Muscle layer of duodenum (tissue), 2 donors: ENCODE measurements around the gene MCF2L.

Experiments used
- H3K27ac ChIP-seq: one replicate; pipeline ENCODE4 v1.7.0; 2013; ENCODE audit warnings: mild to moderate bottlenecking, low read length
- H3K27me3 ChIP-seq: one replicate; pipeline ENCODE4 v1.7.0; 2013; ENCODE audit warnings: low read depth, mild to moderate bottlenecking, control low read depth, low read length
- H3K36me3 ChIP-seq, 2 donors: one replicate each; pipeline ENCODE4 v1.7.0; 2013; ENCODE audit warnings: low read length in 2 of 2, control low read depth in 1 of 2, mild to moderate bottlenecking in 1 of 2; ENCODE audit not compliant: insufficient read depth in 2 of 2, control insufficient read depth in 1 of 2
- H3K4me1 ChIP-seq, 2 donors: one replicate each; pipeline ENCODE4 v1.7.0; 2013; ENCODE audit warnings: low read length in 2 of 2, mild to moderate bottlenecking in 2 of 2, control low read depth in 1 of 2, moderate library complexity in 1 of 2; ENCODE audit not compliant: insufficient read depth in 2 of 2, control insufficient read depth in 1 of 2
- H3K4me3 ChIP-seq, 2 donors: one replicate each; pipeline ENCODE4 v1.7.0; 2013; ENCODE audit warnings: low read length in 2 of 2, low read depth in 1 of 2, mild to moderate bottlenecking in 1 of 2
- H3K9me3 ChIP-seq, 2 donors: one replicate each; pipeline ENCODE4 v1.7.0; 2013; ENCODE audit warnings: low read length in 2 of 2, control low read depth in 1 of 2, mild to moderate bottlenecking in 1 of 2; ENCODE audit not compliant: control insufficient read depth in 1 of 2
- donor health status: healthy.

Gene MCF2L

DNA sequence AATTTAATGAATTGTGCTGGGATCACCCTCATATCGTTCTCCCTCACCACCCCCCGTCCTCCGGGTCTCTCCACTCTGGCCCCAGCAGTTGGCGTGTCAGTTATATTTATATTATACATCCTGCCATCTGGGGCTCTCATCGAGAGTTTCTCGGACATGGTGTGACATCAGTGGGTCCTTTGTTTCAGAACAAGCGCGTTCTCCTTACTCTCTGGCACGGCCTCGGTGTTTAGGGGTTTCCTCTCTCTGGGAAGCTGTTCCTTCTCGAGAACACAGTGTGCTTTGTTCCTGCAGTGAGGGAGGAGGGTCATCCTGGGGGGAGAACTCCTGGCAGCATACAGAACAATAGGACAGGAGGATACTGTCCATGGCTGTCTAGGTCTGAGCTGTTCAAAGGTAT lies 9.8 kb upstream of the MCF2L start:
- H3K9me3 ChIP-seq: no peaks in the 10 kb centered on the region
- H3K27me3 ChIP-seq: no peaks in the 10 kb centered on the region
- no peak overlapping the region for H3K27ac ChIP-seq
- H3K36me3 ChIP-seq: no peaks in the 10 kb centered on the region
- H3K4me3 ChIP-seq: no peak overlapping the region
- H3K4me1 ChIP-seq: no peaks in the 10 kb centered on the region

DNA sequence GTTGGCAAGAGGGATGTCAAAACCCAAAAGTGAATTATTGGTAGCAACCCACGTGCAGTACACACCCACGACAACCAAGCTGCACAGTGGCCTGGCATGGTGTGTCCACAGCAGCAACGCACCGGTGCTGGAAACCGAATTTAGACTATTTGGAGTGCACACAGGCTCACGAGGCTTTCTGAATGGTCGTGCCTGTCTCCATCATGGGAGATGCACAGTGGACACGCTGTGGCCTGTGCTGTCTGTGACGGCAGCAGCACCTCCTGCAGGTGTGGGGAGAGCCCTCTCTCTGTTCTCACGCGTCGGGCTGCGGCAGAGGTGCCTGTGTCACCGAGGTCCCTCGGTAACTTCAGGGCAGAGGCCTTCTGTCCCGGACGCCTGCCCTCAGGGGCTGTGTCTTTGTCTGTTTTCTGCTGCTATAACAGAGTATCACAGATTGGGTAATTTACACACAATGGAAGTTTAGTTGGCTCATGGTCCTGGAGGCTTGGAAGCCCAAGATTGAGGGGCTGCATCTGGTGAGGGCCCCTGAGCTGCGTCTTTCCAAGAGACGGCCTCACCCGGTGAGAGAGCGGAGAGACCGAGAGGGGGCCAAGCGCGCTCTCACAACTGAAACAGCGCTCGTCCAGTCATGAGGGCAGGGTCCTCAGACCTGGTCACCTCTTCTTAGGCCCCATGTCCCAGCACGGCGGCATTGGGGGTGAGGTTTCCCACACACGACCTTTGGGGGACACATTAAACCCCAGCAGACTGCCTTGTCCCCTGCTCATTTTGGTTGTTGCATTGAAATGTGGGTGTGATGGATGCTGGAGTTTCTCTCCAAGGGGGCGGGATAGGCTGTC lies 9.1 kb upstream of the MCF2L start:
- H3K9me3 ChIP-seq: no peaks in the 10 kb centered on the region
- no peaks in the 10 kb centered on the region for H3K36me3 ChIP-seq
- H3K4me1 ChIP-seq: no peaks in the 10 kb centered on the region
- no peak overlapping the region for H3K27ac ChIP-seq
- no peaks in the 10 kb centered on the region for H3K27me3 ChIP-seq
- no peak overlapping the region for H3K4me3 ChIP-seq

- H3K4me1 ChIP-seq: no peaks in the 10 kb centered on the region
- H3K27me3 ChIP-seq: no peaks in the 10 kb centered on the region
- no peaks in the 10 kb centered on the region for H3K9me3 ChIP-seq
- no peak overlapping the region for H3K27ac ChIP-seq
- H3K36me3 ChIP-seq: no peaks in the 10 kb centered on the region
- H3K4me3 ChIP-seq: no peak overlapping the region
These were observed 8.3 kb upstream of the MCF2L start for GRCh38 chr13:112960706-112961105.

DNA sequence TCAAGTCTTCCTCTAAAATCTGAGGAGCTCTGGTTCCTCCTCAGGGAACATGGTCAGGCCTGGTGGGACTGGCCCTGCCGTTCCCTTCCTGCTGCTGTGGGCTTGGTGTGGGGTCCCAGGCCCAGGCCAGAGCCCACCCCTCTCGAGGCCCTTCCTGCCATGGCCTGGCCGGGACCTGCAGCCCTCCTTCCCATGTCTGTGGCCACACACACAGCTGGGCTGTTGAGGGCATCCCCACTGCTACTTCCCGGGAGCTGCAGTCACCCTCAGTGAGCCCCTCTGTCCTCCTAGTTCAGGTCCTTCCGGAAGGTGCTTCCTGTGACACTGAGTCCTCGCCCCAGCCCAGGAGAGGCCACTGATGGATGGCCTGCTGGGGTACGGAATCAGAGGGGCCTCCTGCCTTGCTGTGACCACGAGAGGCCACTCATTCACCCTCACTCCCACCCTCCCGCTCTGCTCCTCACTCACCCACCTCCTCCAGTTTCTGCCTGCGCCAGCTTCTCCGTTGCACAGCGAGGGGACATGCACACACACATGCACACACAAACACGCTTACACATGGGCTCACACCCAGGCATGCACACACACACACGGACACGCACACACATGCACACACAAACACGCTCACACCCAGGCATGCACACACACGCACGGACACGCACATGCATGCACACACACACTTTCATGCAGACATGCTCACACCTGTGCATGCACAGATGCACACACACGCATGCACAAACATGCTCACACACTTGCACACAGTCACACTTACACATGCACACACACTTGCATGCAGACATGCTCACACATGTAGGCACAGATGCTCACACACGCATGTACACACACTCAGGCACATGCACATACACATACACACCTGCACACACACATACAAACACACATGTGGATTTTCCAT lies 7.3 kb upstream of the MCF2L start:
- H3K27me3 ChIP-seq: no peaks in the 10 kb centered on the region
- H3K4me1 ChIP-seq: no peaks in the 10 kb centered on the region
- no peak overlapping the region for H3K27ac ChIP-seq

DNA sequence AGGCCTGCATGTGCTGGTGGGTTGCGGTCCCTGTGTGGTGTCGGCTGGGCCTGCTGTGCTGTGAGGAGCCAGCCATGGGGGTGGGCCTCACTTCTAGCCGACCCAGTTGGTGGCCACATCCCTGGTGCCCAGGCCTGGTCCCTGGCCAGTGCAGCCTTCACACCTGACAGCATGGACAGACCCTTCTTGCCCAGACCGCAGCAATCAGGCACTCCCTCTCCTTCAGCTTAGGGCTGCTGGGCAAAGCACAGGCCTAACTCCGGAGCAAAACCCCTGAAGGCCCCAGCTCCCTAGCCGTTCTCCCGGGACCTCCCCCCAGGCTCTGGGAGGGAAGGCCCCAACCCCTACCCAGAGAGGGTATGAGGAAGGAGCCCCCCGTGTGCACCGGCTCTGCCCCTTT lies 6.6 kb upstream of the MCF2L start:
- Histone ChIP-seq H3K27ac (no peak overlapping the region), H3K4me1 (no peaks in the 10 kb centered on the region), H3K4me3 (no peak overlapping the region), H3K9me3 (no peaks in the 10 kb centered on the region), H3K36me3 (no peaks in the 10 kb centered on the region), H3K27me3 (no peaks in the 10 kb centered on the region)

More for the DNA sequence above, 7.3 kb upstream of the MCF2L start:
- Histone ChIP-seq H3K9me3 (no peaks in the 10 kb centered on the region), H3K4me3 (no peak overlapping the region), H3K36me3 (no peaks in the 10 kb centered on the region)

GRCh38 chr13:112962911-112963625 lies 5.9 kb upstream of the MCF2L start:
- Histone ChIP-seq H3K27me3 (no peaks in the 10 kb centered on the region), H3K4me1 (peaks cover 0 to 1% of the 10 kb centered on the region in 2 donors), H3K9me3 (no peaks in the 10 kb centered on the region), H3K4me3 (no peak overlapping the region), H3K36me3 (no peaks in the 10 kb centered on the region), H3K27ac (no peak overlapping the region)

GRCh38 chr13:112963641-112964040 lies 5.4 kb upstream of the MCF2L start:
- Histone ChIP-seq H3K27ac (no peak overlapping the region), H3K36me3 (no peaks in the 10 kb centered on the region), H3K4me1 (peaks cover 0 to 7% of the 10 kb centered on the region in 2 donors), H3K9me3 (no peaks in the 10 kb centered on the region), H3K27me3 (no peaks in the 10 kb centered on the region), H3K4me3 (no peak overlapping the region)

GRCh38 chr13:112964971-112965492 lies 4.0 kb upstream of the MCF2L start:
- Histone ChIP-seq H3K27me3 (peaks cover 8% of the 10 kb centered on the region), H3K9me3 (no peaks in the 10 kb centered on the region), H3K27ac (no peak overlapping the region), H3K4me3 (no peak overlapping the region), H3K36me3 (no peaks in the 10 kb centered on the region), H3K4me1 (peaks cover 0 to 16% of the 10 kb centered on the region in 2 donors)

DNA sequence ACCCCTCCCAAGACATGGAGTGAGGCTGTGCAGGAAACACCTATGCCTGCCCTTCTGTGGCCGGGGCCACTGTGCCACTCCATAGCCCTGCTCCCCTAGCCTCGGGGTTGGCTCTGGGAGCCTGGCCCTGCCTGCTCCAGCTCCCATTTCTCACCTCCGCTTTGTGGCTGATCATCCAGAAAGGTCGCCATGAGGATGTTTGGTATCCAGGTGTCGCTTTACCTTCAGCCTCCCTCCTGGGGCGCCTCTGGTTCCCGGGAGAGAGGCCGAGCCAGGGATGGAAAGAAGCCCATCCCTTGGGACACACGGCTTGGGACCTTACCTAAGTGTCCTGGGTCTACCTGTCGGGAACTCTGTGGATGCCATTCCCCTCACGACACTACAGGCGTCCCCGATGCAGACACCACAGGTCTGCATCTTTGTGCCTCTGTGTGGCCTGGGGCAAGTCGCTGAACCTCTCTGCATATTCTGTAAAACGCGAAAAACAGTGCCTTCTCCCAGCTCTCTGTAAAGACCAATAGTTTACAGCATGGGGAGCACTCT lies 3.4 kb upstream of the MCF2L start:
- Histone ChIP-seq H3K36me3 (no peaks in the 10 kb centered on the region), H3K4me3 (no peak overlapping the region), H3K27me3 (peaks cover 10% of the 10 kb centered on the region), H3K4me1 (peaks cover 0 to 16% of the 10 kb centered on the region in 2 donors), H3K9me3 (no peaks in the 10 kb centered on the region), H3K27ac (no peak overlapping the region)

DNA sequence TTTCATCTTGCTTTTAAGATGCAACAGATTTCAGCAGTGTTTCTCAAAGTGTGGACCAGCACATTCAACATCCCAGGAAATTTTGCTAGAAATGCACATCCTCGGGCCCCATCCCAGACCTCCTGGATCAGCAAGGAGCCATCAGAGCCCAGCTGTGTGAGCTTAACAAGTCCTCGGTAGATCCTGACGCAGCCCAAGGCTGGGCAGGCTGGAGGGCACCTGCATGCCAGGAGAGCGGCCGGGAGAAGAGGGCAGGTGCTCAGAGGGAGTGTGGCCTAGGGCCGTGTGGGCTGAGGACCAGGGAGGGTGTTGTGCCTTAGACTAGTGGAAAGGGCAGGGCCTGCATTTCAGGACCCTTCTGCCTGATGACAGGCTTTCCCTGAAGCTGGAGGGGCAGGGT lies 2.2 kb upstream of the MCF2L start:
- Histone ChIP-seq H3K4me3 (no peak overlapping the region), H3K27ac (no peak overlapping the region), H3K36me3 (no peaks in the 10 kb centered on the region), H3K27me3 (peaks cover 16% of the 10 kb centered on the region), H3K9me3 (no peaks in the 10 kb centered on the region), H3K4me1 (peaks cover 0 to 16% of the 10 kb centered on the region in 2 donors)
